Kidney tubule cell (primary cell): ENCODE data around the gene PRKD2.

Experiments
- DNase-seq: peaks from one replicate; pipeline ENCODE4 v3.0.0-alpha.2; 2018; ENCODE audit warnings: low spot score

PRKD2 gene

GRCh38 chr19:46661020-46661731 lies 55.7 kb downstream of the PRKD2 start, which contains the start of gene DACT3:
TSS of gene DACT3 (minus strand) at chr19:46661182. CDS start at chr19:46661064, 118 bp downstream.
- DNase-seq = peak; percentile 100

GRCh38 chr19:46660551-46661019 lies 56.3 kb downstream of the PRKD2 start:
- no peak for DNase-seq

- no peak for DNase-seq
Measured at GRCh38 chr19:46660008-46660517, 56.9 kb downstream of the PRKD2 start.

GRCh38 chr19:46659151-46660007 lies 57.5 kb downstream of the PRKD2 start:
- DNase-seq = no peak

- DNase-seq = no peak
Measured at GRCh38 chr19:46656541-46656940, 60.4 kb downstream of the PRKD2 start.

GRCh38 chr19:46654621-46655152 lies 62.2 kb downstream of the PRKD2 start:
- no peak for DNase-seq

GRCh38 chr19:46650445-46650844 lies 66.5 kb downstream of the PRKD2 start:
- no peak for DNase-seq

GRCh38 chr19:46648961-46649960 lies 67.7 kb downstream of the PRKD2 start:
- DNase-seq = no peak

GRCh38 chr19:46648060-46648960 lies 68.6 kb downstream of the PRKD2 start:
- DNase-seq = no peak

- DNase-seq = no peak
Measured at GRCh38 chr19:46646402-46646801, 70.5 kb downstream of the PRKD2 start.

GRCh38 chr19:46644720-46645119 lies 72.2 kb downstream of the PRKD2 start:
- DNase-seq = no peak

GRCh38 chr19:46640656-46641055 lies 76.3 kb downstream of the PRKD2 start:
- no peak for DNase-seq

- peak; percentile 50 for DNase-seq
Measured at GRCh38 chr19:46639358-46640182, 77.3 kb downstream of the PRKD2 start.

- DNase-seq = no peak
Measured at GRCh38 chr19:46637224-46637623, 79.7 kb downstream of the PRKD2 start.

GRCh38 chr19:46635920-46636761 lies 80.8 kb downstream of the PRKD2 start, which contains the start of gene GNG8:
TSS of gene GNG8 (minus strand) at chr19:46636202. CDS start at chr19:46634682, 1,520 bp downstream.
- no peak for DNase-seq

GRCh38 chr19:46634656-46635218 lies 82.2 kb downstream of the PRKD2 start:
- DNase-seq = no peak

- peak; percentile 90 for DNase-seq
Measured at GRCh38 chr19:46634045-46634655, 82.8 kb downstream of the PRKD2 start.
